Left lung (tissue), 10 donors: ENCODE data around the gene YPEL3. TPM values are rescaled to one million over a fixed set of nuclear protein-coding genes. Genes with fewer than 3 reads are reported as not detected.
A peak's percentile ranks its signal among the peaks of the same experiment; 100 is the strongest.

Experiments
- ATAC-seq: fragments of 200-7000 bp; cut with Tn5 transposase; one replicate; pipeline ENCODE4 v1.9.1; 2020; ENCODE audit warnings: moderate library complexity
- DNase-seq, 4 donors: peaks; one replicate each; pipeline ENCODE4 v3.0.0-alpha.2; 2013 to 2020
- H3K27ac ChIP-seq, 2 donors: fragments of 200-600 bp; sonication (generic) in 1 of 2; one replicate each; pipeline versions ENCODE4 v1.5.0 to v1.8.0; 2020 to 2021
- H3K27me3 ChIP-seq, 2 donors: fragments of 200-600 bp; sonication (generic) in 1 of 2; one replicate each; pipeline versions ENCODE4 v1.5.0 to v1.8.0; 2020 to 2021
- H3K36me3 ChIP-seq, 2 donors: fragments of 200-600 bp; sonication (generic) in 1 of 2; one replicate each; pipeline versions ENCODE4 v1.5.0 to v1.8.0; 2020 to 2021
- H3K4me1 ChIP-seq, 2 donors: fragments of 200-600 bp; one replicate each; pipeline ENCODE4 v1.8.0; 2021
- H3K4me3 ChIP-seq, 2 donors: fragments of 200-600 bp; sonication (generic) in 1 of 2; one replicate each; pipeline versions ENCODE4 v1.5.0 to v1.8.0; 2020 to 2021; ENCODE audit warnings: mild to moderate bottlenecking in 1 of 2
- H3K9me3 ChIP-seq, 2 donors: fragments of 200-600 bp; sonication (generic) in 1 of 2; one replicate each; pipeline versions ENCODE4 v1.5.0 to v1.8.0; 2020 to 2021
- intact Hi-C, 2 donors: fragments of 100-400 bp; cut with DNase I; formaldehyde crosslinking; loops; one replicate each; pipeline versions ENCODE4 v1.11.2 to v1.14.2; 2022
- polyA plus RNA-seq, 6 donors: library from polyadenylated mRNA; unstranded; fragments of 120-200 nt; gene quantifications; one replicate each; pipeline ENCODE4 v1.2.1, GENCODE V29; 2013; ENCODE audit not compliant: insufficient read length in 6 of 6
- total RNA-seq, 2 donors: library from RNA; stranded (reverse); fragmentation: NEBNext Ultra II Directional; extraction: Animal tissue kit (Norgen Biotek cat#: 25700); gene quantifications; one replicate each; pipeline ENCODE4 v1.2.1, GENCODE V29; 2021
- TF ChIP-seq, protein P1 (sequence below), 2 donors: fragments of 200-600 bp; sonication (generic) in 1 of 2; IDR thresholded peaks; one replicate each; pipeline versions ENCODE4 v1.5.0 to v1.8.0; 2021; ENCODE audit warnings: antibody characterized with exemption in 2 of 2
- donor health status: DM: no; HTN: yes; CAD: no.
- donor health status: DM: no; HTN: no; CAD: no.

YPEL3 gene
- total and polyA plus RNA-seq, 8 donors, result 48.8 to 79.5 (median 55.9) TPM

- ATAC-seq, result no peak
- peaks cover 0 to 55% of the 10 kb centered on the region in 2 donors for H3K36me3 ChIP-seq
Observed at GRCh38 chr16:30066761-30067583, 29.0 kb downstream of the YPEL3 start.

GRCh38 chr16:30065943-30066760 is 29.9 kb downstream of the YPEL3 start:
- peak overlapping the region; percentile 55 to 98 for H3K4me3 ChIP-seq
- H3K27ac ChIP-seq, result peak overlapping the region; percentile 98 to 99
- no peaks in the 10 kb centered on the region for H3K27me3 ChIP-seq
- TF ChIP-seq, protein P1, sequence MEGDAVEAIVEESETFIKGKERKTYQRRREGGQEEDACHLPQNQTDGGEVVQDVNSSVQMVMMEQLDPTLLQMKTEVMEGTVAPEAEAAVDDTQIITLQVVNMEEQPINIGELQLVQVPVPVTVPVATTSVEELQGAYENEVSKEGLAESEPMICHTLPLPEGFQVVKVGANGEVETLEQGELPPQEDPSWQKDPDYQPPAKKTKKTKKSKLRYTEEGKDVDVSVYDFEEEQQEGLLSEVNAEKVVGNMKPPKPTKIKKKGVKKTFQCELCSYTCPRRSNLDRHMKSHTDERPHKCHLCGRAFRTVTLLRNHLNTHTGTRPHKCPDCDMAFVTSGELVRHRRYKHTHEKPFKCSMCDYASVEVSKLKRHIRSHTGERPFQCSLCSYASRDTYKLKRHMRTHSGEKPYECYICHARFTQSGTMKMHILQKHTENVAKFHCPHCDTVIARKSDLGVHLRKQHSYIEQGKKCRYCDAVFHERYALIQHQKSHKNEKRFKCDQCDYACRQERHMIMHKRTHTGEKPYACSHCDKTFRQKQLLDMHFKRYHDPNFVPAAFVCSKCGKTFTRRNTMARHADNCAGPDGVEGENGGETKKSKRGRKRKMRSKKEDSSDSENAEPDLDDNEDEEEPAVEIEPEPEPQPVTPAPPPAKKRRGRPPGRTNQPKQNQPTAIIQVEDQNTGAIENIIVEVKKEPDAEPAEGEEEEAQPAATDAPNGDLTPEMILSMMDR (IDR thresholded peaks at IDR 0.05), result no peak
- peaks cover 30 to 67% of the 10 kb centered on the region in 2 donors for H3K4me1 ChIP-seq
- H3K36me3 ChIP-seq, result peaks cover 0 to 46% of the 10 kb centered on the region in 2 donors
- DNase-seq (peak in 2 of 4 donors; percentile 68 to 93), ATAC-seq (peak; percentile 4)
- intact Hi-C loops, result no loop called here
- H3K9me3 ChIP-seq, result no peaks in the 10 kb centered on the region

More at GRCh38 chr16:30066761-30067583, 29.0 kb downstream of the YPEL3 start:
- Histone ChIP-seq H3K27ac (peak overlapping the region; percentile 98 to 99), H3K4me3 (peak overlapping the region; percentile 55 to 98), H3K27me3 (no peaks in the 10 kb centered on the region), H3K4me1 (peaks cover 30 to 75% of the 10 kb centered on the region in 2 donors), H3K9me3 (no peaks in the 10 kb centered on the region)
- DNase-seq, result no peak
- intact Hi-C loops, result no loop called here
- TF ChIP-seq, protein P1 (IDR thresholded peaks at IDR 0.05), result no peak

DNA sequence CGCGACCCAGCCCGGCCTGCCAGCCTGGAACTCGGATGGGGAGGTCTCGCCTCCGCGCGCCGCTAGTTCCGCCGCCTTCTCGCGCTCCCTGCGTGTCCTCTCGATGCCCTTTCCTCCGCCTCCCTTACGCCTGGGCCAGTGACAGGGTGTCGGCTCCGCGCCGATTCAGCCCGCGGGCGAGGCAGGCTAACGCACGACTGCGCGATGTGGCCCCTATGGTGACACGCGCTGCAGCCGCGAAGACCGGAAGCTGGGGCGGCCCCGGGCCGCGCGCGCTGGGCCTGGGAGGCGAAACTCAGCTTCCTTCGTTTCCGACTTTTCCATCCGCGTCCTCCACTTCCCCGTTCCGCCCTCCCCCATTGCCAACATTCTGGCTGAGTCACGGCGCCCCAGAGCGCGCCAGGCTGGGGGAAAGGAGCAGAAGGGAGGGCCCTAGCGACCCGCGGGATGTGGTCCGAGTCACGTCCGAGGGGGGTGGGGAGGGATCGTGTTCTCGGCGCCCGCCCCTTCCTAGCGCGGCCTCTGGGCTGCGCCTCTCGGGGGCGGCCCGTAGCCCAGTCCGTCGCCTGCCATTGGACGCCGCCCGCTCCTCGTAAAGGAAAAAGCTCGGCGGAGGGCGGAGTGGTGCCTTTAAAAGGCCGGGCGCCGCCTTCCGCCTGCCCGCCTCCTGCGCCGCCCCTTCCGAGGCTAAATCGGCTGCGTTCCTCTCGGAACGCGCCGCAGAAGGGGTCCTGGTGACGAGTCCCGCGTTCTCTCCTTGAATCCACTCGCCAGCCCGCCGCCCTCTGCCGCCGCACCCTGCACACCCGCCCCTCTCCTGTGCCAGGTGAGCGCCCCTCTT is 30.7 kb downstream of the YPEL3 start, which contains the start of gene ALDOA:
ALDOA (plus strand) TSS at position 659 of the 841 bp plus-strand sequence. CDS start 1,138 bp downstream, outside the sequence.
- peak; percentile 90 for ATAC-seq

GRCh38 chr16:30064729-30065101 is 31.3 kb downstream of the YPEL3 start:
- intact Hi-C loops, result no loop called here
- H3K27me3 ChIP-seq, result no peaks in the 10 kb centered on the region

More for the DNA sequence above, 30.7 kb downstream of the YPEL3 start, which contains the start of gene ALDOA:
- intact Hi-C loops, result no loop called here
- H3K4me1 ChIP-seq, result peaks cover 30 to 61% of the 10 kb centered on the region in 2 donors
- H3K27ac ChIP-seq, result peak within 1 kb of the TSS; percentile 98 to 99
- H3K36me3 ChIP-seq, result peaks cover 0 to 38% of the 10 kb centered on the region in 2 donors
- DNase-seq, result peak; percentile 98 to 99 (median 98)
- H3K27me3 ChIP-seq, result no peaks in the 10 kb centered on the region
- H3K9me3 ChIP-seq, result no peaks in the 10 kb centered on the region
- TF ChIP-seq, protein P1 (IDR thresholded peaks at IDR 0.05), result peak in 1 of 2 donors; percentile 23
- H3K4me3 ChIP-seq, result peak within 1 kb of the TSS; percentile 55 to 98

More at GRCh38 chr16:30064729-30065101, 31.3 kb downstream of the YPEL3 start:
- ATAC-seq (peak; percentile 2), DNase-seq (no peak)
- H3K27ac ChIP-seq, result peak overlapping the region; percentile 98 to 99
- H3K4me1 ChIP-seq, result peaks cover 28 to 55% of the 10 kb centered on the region in 2 donors
- peaks cover 0 to 32% of the 10 kb centered on the region in 2 donors for H3K36me3 ChIP-seq
- TF ChIP-seq, protein P1 (IDR thresholded peaks at IDR 0.05), result no peak
- peak overlapping the region; percentile 55 to 98 for H3K4me3 ChIP-seq
- H3K9me3 ChIP-seq, result no peaks in the 10 kb centered on the region
